Measurements from ENCODE around the gene OXSR1.

The OXSR1 gene

GRCh38 chr3:38154033-38154494 is 11.3 kb upstream of the OXSR1 start:
- Histone ChIP-seq H3K4me3 (ENCODE audit: low read depth, low read length) (no peak overlapping the region), H3K27me3 (ENCODE audit: control insufficient read depth, insufficient read depth, low read length) (no peaks in the 10 kb centered on the region), H3K4me1 (peaks cover 10% of the 10 kb centered on the region), H3K79me2 (no peaks in the 10 kb centered on the region), H3K27ac (no peak overlapping the region), H3K4me2 (ENCODE audit: low read length) (no peak overlapping the region), H3K9me3 (ENCODE audit: control insufficient read depth, low read length) (no peaks in the 10 kb centered on the region), H3K36me3 (ENCODE audit: control insufficient read depth, insufficient read depth, low read length) (no peaks in the 10 kb centered on the region), H2AFZ (no peak overlapping the region), H3K9ac (no peak overlapping the region)
- no peak for TF ChIP-seq CTCF (IDR thresholded peaks at IDR 0.05)

GRCh38 chr3:38154625-38155255 is 10.6 kb upstream of the OXSR1 start:
- Histone ChIP-seq H3K36me3 (ENCODE audit: control insufficient read depth, insufficient read depth, low read length) (no peaks in the 10 kb centered on the region), H3K4me1 (peaks cover 10% of the 10 kb centered on the region), H3K27ac (no peak overlapping the region), H3K79me2 (no peaks in the 10 kb centered on the region), H3K9me3 (ENCODE audit: control insufficient read depth, low read length) (no peaks in the 10 kb centered on the region), H3K27me3 (ENCODE audit: control insufficient read depth, insufficient read depth, low read length) (no peaks in the 10 kb centered on the region), H3K9ac (no peak overlapping the region), H2AFZ (no peak overlapping the region), H3K4me3 (ENCODE audit: low read depth, low read length) (no peak overlapping the region), H3K4me2 (ENCODE audit: low read length) (no peak overlapping the region)
- TF ChIP-seq CTCF (IDR thresholded peaks at IDR 0.05), result no peak

GRCh38 chr3:38155825-38156224 is 9.5 kb upstream of the OXSR1 start:
- Histone ChIP-seq H3K9ac (no peak overlapping the region), H3K79me2 (no peaks in the 10 kb centered on the region), H3K27me3 (ENCODE audit: control insufficient read depth, insufficient read depth, low read length) (no peaks in the 10 kb centered on the region), H3K27ac (no peak overlapping the region), H3K4me1 (peaks cover 10% of the 10 kb centered on the region), H2AFZ (no peak overlapping the region), H3K36me3 (ENCODE audit: control insufficient read depth, insufficient read depth, low read length) (no peaks in the 10 kb centered on the region), H3K9me3 (ENCODE audit: control insufficient read depth, low read length) (no peaks in the 10 kb centered on the region), H3K4me3 (ENCODE audit: low read depth, low read length) (no peak overlapping the region), H3K4me2 (ENCODE audit: low read length) (no peak overlapping the region)
- TF ChIP-seq CTCF (IDR thresholded peaks at IDR 0.05), result no peak

- H3K9ac ChIP-seq, result no peak overlapping the region
- H3K36me3 ChIP-seq (ENCODE audit: control insufficient read depth, insufficient read depth, low read length), result no peaks in the 10 kb centered on the region
- no peaks in the 10 kb centered on the region for H3K79me2 ChIP-seq
- peaks cover 6% of the 10 kb centered on the region for H3K4me1 ChIP-seq
- no peaks in the 10 kb centered on the region for H3K9me3 ChIP-seq (ENCODE audit: control insufficient read depth, low read length)
- no peaks in the 10 kb centered on the region for H3K27me3 ChIP-seq (ENCODE audit: control insufficient read depth, insufficient read depth, low read length)
- H2AFZ ChIP-seq, result no peak overlapping the region
- H3K4me2 ChIP-seq (ENCODE audit: low read length), result no peak overlapping the region
- TF ChIP-seq CTCF (IDR thresholded peaks at IDR 0.05), result no peak
- H3K27ac ChIP-seq, result no peak overlapping the region
- no peak overlapping the region for H3K4me3 ChIP-seq (ENCODE audit: low read depth, low read length)
Measured at GRCh38 chr3:38157117-38157516, 8.2 kb upstream of the OXSR1 start.

- Histone ChIP-seq H3K27me3 (ENCODE audit: control insufficient read depth, insufficient read depth, low read length) (no peaks in the 10 kb centered on the region), H3K4me2 (ENCODE audit: low read length) (no peak overlapping the region), H3K79me2 (no peaks in the 10 kb centered on the region), H3K9me3 (ENCODE audit: control insufficient read depth, low read length) (no peaks in the 10 kb centered on the region), H2AFZ (no peak overlapping the region), H3K36me3 (ENCODE audit: control insufficient read depth, insufficient read depth, low read length) (no peaks in the 10 kb centered on the region), H3K4me1 (peaks cover 6% of the 10 kb centered on the region), H3K4me3 (ENCODE audit: low read depth, low read length) (no peak overlapping the region), H3K9ac (no peak overlapping the region), H3K27ac (no peak overlapping the region)
- no peak for TF ChIP-seq CTCF (IDR thresholded peaks at IDR 0.05)
Measured at GRCh38 chr3:38157595-38157994, 7.7 kb upstream of the OXSR1 start.

All from parathyroid adenoma (tissue), 2 donors.